GM18951 (cell line): ENCODE measurements around the gene CCDC181.

Source experiments
- POLR2A ChIP-seq: IDR thresholded peaks from 4 replicates; pipeline ENCODE4 v1.6.1; 2011; ENCODE audit warnings: mild to moderate bottlenecking; ENCODE audit not compliant: insufficient read length, insufficient read depth; ENCODE audit errors: extremely low read depth
- in situ Hi-C: fragments of 300-500 bp; cut with MboI; formaldehyde crosslinking; loops from one replicate; pipeline ENCODE4 v1.12.0; 2022; ENCODE audit warnings: low sequenced_read_pairs, mixed read lengths, inconsistent platforms; ENCODE audit not compliant: unreplicated experiment

The CCDC181 gene

GRCh38 chr1:169368406-169368769 lies 58.9 kb downstream of the CCDC181 start:
- in situ Hi-C loops: no loop called here
- peak; percentile 33 for TF ChIP-seq POLR2A

GRCh38 chr1:169367686-169368405 lies 59.4 kb downstream of the CCDC181 start, which contains the start of the genes BLZF1 and NME7:
TSS of gene BLZF1 (plus strand) at chr1:169368195. CDS start at chr1:169369523, 1,328 bp downstream.
TSS of gene NME7 (minus strand) at chr1:169367797. CDS start at chr1:169367710, 87 bp downstream.
- TF ChIP-seq POLR2A: peak; percentile 43
- in situ Hi-C loops: no loop called here

- in situ Hi-C loops: no loop called here
- no peak for TF ChIP-seq POLR2A
These were observed 60.1 kb downstream of the CCDC181 start for GRCh38 chr1:169367096-169367685.

GRCh38 chr1:169364948-169365347 lies 62.3 kb downstream of the CCDC181 start:
- in situ Hi-C loops: no loop called here
- no peak for TF ChIP-seq POLR2A

- in situ Hi-C loops: no loop called here
- TF ChIP-seq POLR2A: no peak
These were observed 64.1 kb downstream of the CCDC181 start for GRCh38 chr1:169363046-169363730.

GRCh38 chr1:169361281-169361680 lies 66.0 kb downstream of the CCDC181 start:
- in situ Hi-C loops: no loop called here

GRCh38 chr1:169360415-169360814 lies 66.9 kb downstream of the CCDC181 start:
- in situ Hi-C loops: no loop called here

More at GRCh38 chr1:169361281-169361680, 66.0 kb downstream of the CCDC181 start:
- no peak for TF ChIP-seq POLR2A

GRCh38 chr1:169348383-169349036 lies 78.8 kb downstream of the CCDC181 start:
- in situ Hi-C loops: no loop called here
- no peak for TF ChIP-seq POLR2A

More at GRCh38 chr1:169360415-169360814, 66.9 kb downstream of the CCDC181 start:
- TF ChIP-seq POLR2A: no peak

- TF ChIP-seq POLR2A: no peak
- in situ Hi-C loops: no loop called here
These were observed 79.4 kb downstream of the CCDC181 start for GRCh38 chr1:169347688-169348382.

- TF ChIP-seq POLR2A: no peak
- in situ Hi-C loops: no loop called here
These were observed 81.2 kb downstream of the CCDC181 start for GRCh38 chr1:169346036-169346589.

- in situ Hi-C loops: no loop called here
These were observed 81.8 kb downstream of the CCDC181 start for GRCh38 chr1:169345511-169345910.

More at GRCh38 chr1:169345511-169345910, 81.8 kb downstream of the CCDC181 start:
- TF ChIP-seq POLR2A: no peak
